Fibroblast of skin of right quadriceps (primary cell): Measurements from ENCODE around the gene L2HGDH.
"Not testable (repeated sequence)": the region's sequence is repeated elsewhere in the genome, so short reads cannot be mapped to it uniquely, and the experiment has no call there.

ENCODE experiments used
- DNase-seq: peaks from one replicate; pipeline ENCODE4 v3.0.0-alpha.2; 2013

The L2HGDH gene

GRCh38 chr14:50339178-50339804 is 27.3 kb upstream of the L2HGDH start:
- no peak for DNase-seq

- DNase-seq, result no peak
Observed at GRCh38 chr14:50338587-50338986, 26.6 kb upstream of the L2HGDH start.

GRCh38 chr14:50335989-50336824 is 24.2 kb upstream of the L2HGDH start:
- DNase-seq, result no peak

GRCh38 chr14:50335389-50335788 is 23.4 kb upstream of the L2HGDH start:
- DNase-seq, result peak; percentile 85

GRCh38 chr14:50334211-50334610 is 22.2 kb upstream of the L2HGDH start:
- DNase-seq, result no peak

- peak; percentile 94 for DNase-seq
Observed at GRCh38 chr14:50333014-50333509, 21.0 kb upstream of the L2HGDH start.

GRCh38 chr14:50331596-50331995 is 19.6 kb upstream of the L2HGDH start:
- no peak for DNase-seq

GRCh38 chr14:50321009-50321660 is 9.1 kb upstream of the L2HGDH start:
- peak; percentile 92 for DNase-seq

- peak; percentile 48 for DNase-seq
Observed at GRCh38 chr14:50320283-50320682, 8.3 kb upstream of the L2HGDH start.

GRCh38 chr14:50319721-50320120 is 7.7 kb upstream of the L2HGDH start:
- DNase-seq, result no peak

GRCh38 chr14:50319293-50319692 is 7.3 kb upstream of the L2HGDH start:
- DNase-seq, result peak; percentile 40

GRCh38 chr14:50318031-50318626 is 6.1 kb upstream of the L2HGDH start:
- peak; percentile 46 for DNase-seq

GRCh38 chr14:50314098-50314497 is 2.1 kb upstream of the L2HGDH start:
- DNase-seq, result not testable (repeated sequence)

GRCh38 chr14:50312734-50313054 is 665 bp upstream of the L2HGDH start:
- no peak for DNase-seq

- no peak for DNase-seq
Observed at GRCh38 chr14:50311337-50311971, 575 bp downstream of the L2HGDH start.

- DNase-seq, result no peak
Observed at GRCh38 chr14:50310445-50310844, 1.6 kb downstream of the L2HGDH start.

GRCh38 chr14:50308363-50308915 is 3.6 kb downstream of the L2HGDH start:
- DNase-seq, result no peak

- no peak for DNase-seq
Observed at GRCh38 chr14:50303744-50304471, 8.1 kb downstream of the L2HGDH start.

- DNase-seq, result no peak
Observed at GRCh38 chr14:50301914-50302313, 10.1 kb downstream of the L2HGDH start.

GRCh38 chr14:50299585-50299984 is 12.4 kb downstream of the L2HGDH start:
- DNase-seq, result no peak

- DNase-seq, result no peak
Observed at GRCh38 chr14:50290306-50290705, 21.7 kb downstream of the L2HGDH start.

- no peak for DNase-seq
Observed at GRCh38 chr14:50288146-50288545, 23.9 kb downstream of the L2HGDH start.
